Activated T-cell treated with anti-CD3 and anti-CD28 coated beads, Interleukin-2, amount 50 U/mL, for 24 hours (primary cell): ENCODE measurements around the gene RALGPS2.
"Not testable (repeated sequence)": the region's sequence is repeated elsewhere in the genome, so short reads cannot be mapped to it uniquely, and the experiment has no call there.

ENCODE experiments used
- DNase-seq: peaks from one replicate; pipeline ENCODE4 v3.0.0-alpha.2; 2020
- H3K27ac Mint-ChIP-seq: 2 replicates; pipeline ENCODE4 v1.8.0; 2020; ENCODE audit warnings: mild to moderate bottlenecking, mixed read lengths
- H3K27me3 Mint-ChIP-seq: 2 replicates; pipeline ENCODE4 v1.8.0; 2020; ENCODE audit warnings: mixed read lengths
- H3K36me3 Mint-ChIP-seq: 2 replicates; pipeline ENCODE4 v1.8.0; 2020; ENCODE audit warnings: low read depth, mixed read lengths
- H3K4me1 Mint-ChIP-seq: 2 replicates; pipeline ENCODE4 v1.8.0; 2020; ENCODE audit warnings: low read depth, mixed read lengths
- H3K4me3 Mint-ChIP-seq: 2 replicates; pipeline ENCODE4 v1.8.0; 2020; ENCODE audit warnings: mild to moderate bottlenecking, moderate library complexity, mixed read lengths
- H3K9me3 Mint-ChIP-seq: 2 replicates; pipeline ENCODE4 v1.8.0; 2020; ENCODE audit warnings: mixed read lengths

RALGPS2 gene

GRCh38 chr1:178949866-178950265 lies 224.8 kb downstream of the RALGPS2 start:
- not testable (repeated sequence) for H3K9me3 Mint-ChIP-seq, DNase-seq, H3K4me1 Mint-ChIP-seq, H3K27me3 Mint-ChIP-seq, H3K36me3 Mint-ChIP-seq, H3K4me3 Mint-ChIP-seq, H3K27ac Mint-ChIP-seq

- Mint-ChIP-seq H3K4me3 (no peak overlapping the region), H3K9me3 (no peaks in the 10 kb centered on the region), H3K27ac (no peak overlapping the region), H3K4me1 (no peaks in the 10 kb centered on the region), H3K36me3 (no peaks in the 10 kb centered on the region), H3K27me3 (peaks cover 12% of the 10 kb centered on the region)
- no peak for DNase-seq
These were observed 226.6 kb downstream of the RALGPS2 start for GRCh38 chr1:178951600-178951999.

- DNase-seq = no peak
- no peaks in the 10 kb centered on the region for H3K9me3 Mint-ChIP-seq
- no peak overlapping the region for H3K27ac Mint-ChIP-seq
- H3K36me3 Mint-ChIP-seq = no peaks in the 10 kb centered on the region
- no peaks in the 10 kb centered on the region for H3K4me1 Mint-ChIP-seq
- no peak overlapping the region for H3K4me3 Mint-ChIP-seq
- H3K27me3 Mint-ChIP-seq = peaks cover 11% of the 10 kb centered on the region
These were observed 228.0 kb downstream of the RALGPS2 start for GRCh38 chr1:178953034-178953433.

- H3K4me3 Mint-ChIP-seq = no peak overlapping the region
- H3K36me3 Mint-ChIP-seq = no peaks in the 10 kb centered on the region
- no peaks in the 10 kb centered on the region for H3K9me3 Mint-ChIP-seq
- no peaks in the 10 kb centered on the region for H3K4me1 Mint-ChIP-seq
- no peak for DNase-seq
- H3K27me3 Mint-ChIP-seq = peaks cover 7% of the 10 kb centered on the region
- no peak overlapping the region for H3K27ac Mint-ChIP-seq
These were observed 228.7 kb downstream of the RALGPS2 start for GRCh38 chr1:178953538-178954324.

- Mint-ChIP-seq H3K4me3 (no peak overlapping the region), H3K9me3 (no peaks in the 10 kb centered on the region), H3K27me3 (peaks cover 7% of the 10 kb centered on the region), H3K36me3 (no peaks in the 10 kb centered on the region), H3K4me1 (no peaks in the 10 kb centered on the region), H3K27ac (no peak overlapping the region)
- no peak for DNase-seq
These were observed 229.3 kb downstream of the RALGPS2 start for GRCh38 chr1:178954325-178954690.

GRCh38 chr1:178954937-178955336 lies 229.9 kb downstream of the RALGPS2 start:
- no peak for DNase-seq
- Mint-ChIP-seq H3K9me3 (peaks cover 5% of the 10 kb centered on the region), H3K27me3 (peaks cover 7% of the 10 kb centered on the region), H3K36me3 (no peaks in the 10 kb centered on the region), H3K4me1 (peaks cover 2% of the 10 kb centered on the region), H3K4me3 (no peak overlapping the region), H3K27ac (no peak overlapping the region)

GRCh38 chr1:178955391-178955954 lies 230.4 kb downstream of the RALGPS2 start:
- Mint-ChIP-seq H3K4me3 (no peak overlapping the region), H3K27me3 (peaks cover 7% of the 10 kb centered on the region), H3K27ac (no peak overlapping the region), H3K36me3 (no peaks in the 10 kb centered on the region), H3K4me1 (peaks cover 2% of the 10 kb centered on the region), H3K9me3 (peaks cover 5% of the 10 kb centered on the region)
- DNase-seq = no peak

- H3K4me3 Mint-ChIP-seq = no peak overlapping the region
- no peaks in the 10 kb centered on the region for H3K36me3 Mint-ChIP-seq
- H3K27ac Mint-ChIP-seq = no peak overlapping the region
- H3K4me1 Mint-ChIP-seq = peaks cover 2% of the 10 kb centered on the region
- peaks cover 5% of the 10 kb centered on the region for H3K9me3 Mint-ChIP-seq
- H3K27me3 Mint-ChIP-seq = peaks cover 7% of the 10 kb centered on the region
- no peak for DNase-seq
These were observed 233.4 kb downstream of the RALGPS2 start for GRCh38 chr1:178958491-178958890.

- Mint-ChIP-seq H3K4me3 (no peak overlapping the region), H3K36me3 (no peaks in the 10 kb centered on the region)
- DNase-seq = no peak
These were observed 234.8 kb downstream of the RALGPS2 start for GRCh38 chr1:178959543-178960460.

GRCh38 chr1:178960482-178961240 lies 235.6 kb downstream of the RALGPS2 start:
- peaks cover 10% of the 10 kb centered on the region for H3K9me3 Mint-ChIP-seq
- no peak overlapping the region for H3K4me3 Mint-ChIP-seq
- H3K4me1 Mint-ChIP-seq = peaks cover 2% of the 10 kb centered on the region
- H3K36me3 Mint-ChIP-seq = no peaks in the 10 kb centered on the region
- peaks cover 3% of the 10 kb centered on the region for H3K27me3 Mint-ChIP-seq
- DNase-seq = no peak
- no peak overlapping the region for H3K27ac Mint-ChIP-seq

More at GRCh38 chr1:178959543-178960460, 234.8 kb downstream of the RALGPS2 start:
- Mint-ChIP-seq H3K9me3 (peaks cover 9% of the 10 kb centered on the region), H3K27ac (no peak overlapping the region), H3K27me3 (peaks cover 4% of the 10 kb centered on the region), H3K4me1 (peaks cover 2% of the 10 kb centered on the region)

GRCh38 chr1:178961331-178961730 lies 236.3 kb downstream of the RALGPS2 start:
- H3K27ac Mint-ChIP-seq = no peak overlapping the region
- no peak overlapping the region for H3K4me3 Mint-ChIP-seq
- no peaks in the 10 kb centered on the region for H3K27me3 Mint-ChIP-seq
- no peaks in the 10 kb centered on the region for H3K36me3 Mint-ChIP-seq
- H3K9me3 Mint-ChIP-seq = peaks cover 10% of the 10 kb centered on the region
- H3K4me1 Mint-ChIP-seq = peaks cover 2% of the 10 kb centered on the region
- DNase-seq = no peak

GRCh38 chr1:178961868-178962267 lies 236.8 kb downstream of the RALGPS2 start:
- no peak overlapping the region for H3K27ac Mint-ChIP-seq
- H3K4me3 Mint-ChIP-seq = no peak overlapping the region
- H3K27me3 Mint-ChIP-seq = no peaks in the 10 kb centered on the region
- no peaks in the 10 kb centered on the region for H3K36me3 Mint-ChIP-seq
- peaks cover 2% of the 10 kb centered on the region for H3K4me1 Mint-ChIP-seq
- DNase-seq = no peak
- H3K9me3 Mint-ChIP-seq = peaks cover 10% of the 10 kb centered on the region

- H3K4me3 Mint-ChIP-seq = no peak overlapping the region
- H3K27ac Mint-ChIP-seq = no peak overlapping the region
- H3K9me3 Mint-ChIP-seq = peaks cover 10% of the 10 kb centered on the region
These were observed 238.0 kb downstream of the RALGPS2 start for GRCh38 chr1:178962853-178963711.

More at GRCh38 chr1:178962853-178963711, 238.0 kb downstream of the RALGPS2 start:
- Mint-ChIP-seq H3K36me3 (no peaks in the 10 kb centered on the region), H3K27me3 (no peaks in the 10 kb centered on the region), H3K4me1 (peaks cover 2% of the 10 kb centered on the region)
- no peak for DNase-seq
